ENCODE data around the gene SPATA6.
A peak's percentile ranks its signal among the peaks of the same experiment; 100 is the strongest.
"Not testable (repeated sequence)": the region's sequence is repeated elsewhere in the genome, so short reads cannot be mapped to it uniquely, and the experiment has no call there.

Gene SPATA6

DNA sequence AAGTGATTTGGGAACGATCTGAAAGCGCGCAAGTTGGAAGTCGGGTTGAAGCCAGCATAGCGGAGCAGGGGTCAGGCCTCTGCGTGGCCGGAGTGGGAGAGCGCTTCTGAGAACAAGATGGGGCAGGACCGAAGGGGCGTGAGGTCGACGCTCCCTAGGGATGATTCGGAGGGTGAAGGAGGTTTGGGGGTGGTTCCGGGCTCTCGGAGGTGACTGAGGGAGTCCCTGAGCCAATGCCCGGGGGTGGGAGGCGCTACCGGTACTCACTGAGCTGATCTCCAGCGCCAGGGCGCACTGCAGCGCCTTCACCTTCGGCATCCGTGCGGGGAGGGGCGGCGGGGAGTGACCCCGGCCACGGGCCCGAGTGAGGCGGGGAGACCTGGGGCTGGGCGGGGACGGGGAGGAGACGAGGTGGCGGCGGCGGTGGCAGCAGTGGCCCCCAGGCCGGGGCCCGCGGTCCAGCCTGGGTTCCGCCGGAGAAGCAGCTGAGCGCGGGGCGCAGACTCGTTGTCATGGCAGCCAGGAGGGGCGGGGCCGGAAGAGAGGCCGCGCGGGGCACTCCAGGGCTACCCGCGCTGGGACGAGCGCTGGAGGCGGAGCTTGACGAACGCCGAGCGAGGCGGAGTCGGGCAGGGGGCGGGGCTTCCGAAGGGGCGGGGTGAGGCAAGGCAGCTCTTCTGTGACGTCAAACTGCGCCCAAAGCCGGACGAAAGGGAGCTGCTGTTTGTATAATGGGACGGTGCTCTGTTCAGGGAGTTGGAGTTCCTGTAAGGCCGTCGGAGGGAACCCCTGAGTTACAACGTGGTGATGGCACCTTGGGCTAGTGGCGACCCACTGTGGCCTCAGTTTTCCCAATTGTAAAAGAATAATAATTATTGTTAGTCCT is at the start of gene SPATA6:
Gene SPATA6 (minus strand): TSS at position 514 of the 886 bp plus-strand sequence. CDS start 196 bp downstream, at position 318.
- peak; percentile 93 to 99 (median 98) for DNase-seq
- intact Hi-C loops (cut with DNase I), result no loop called here

DNA sequence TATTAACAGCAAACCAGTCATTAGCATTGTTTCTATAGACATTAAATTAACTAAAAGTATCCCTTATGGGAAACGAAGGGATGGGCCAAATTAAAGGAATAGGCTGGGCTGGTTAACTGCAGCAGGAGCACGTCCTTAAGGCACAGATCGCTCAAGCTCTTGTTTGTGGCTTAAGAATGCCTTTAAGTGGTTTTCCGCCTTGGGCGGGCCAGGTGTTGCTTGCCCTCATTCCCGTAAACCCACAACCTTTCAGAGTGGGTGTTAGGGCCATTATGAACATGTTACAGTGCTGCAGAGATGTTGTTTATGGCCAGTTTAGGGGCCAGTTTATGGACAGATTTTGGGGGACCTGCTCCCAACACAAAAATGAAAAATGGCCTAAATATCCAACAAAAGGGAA is 47.9 kb upstream of the SPATA6 start:
- DNase-seq; intact Hi-C loops (cut with DNase I): not testable (repeated sequence)

DNA sequence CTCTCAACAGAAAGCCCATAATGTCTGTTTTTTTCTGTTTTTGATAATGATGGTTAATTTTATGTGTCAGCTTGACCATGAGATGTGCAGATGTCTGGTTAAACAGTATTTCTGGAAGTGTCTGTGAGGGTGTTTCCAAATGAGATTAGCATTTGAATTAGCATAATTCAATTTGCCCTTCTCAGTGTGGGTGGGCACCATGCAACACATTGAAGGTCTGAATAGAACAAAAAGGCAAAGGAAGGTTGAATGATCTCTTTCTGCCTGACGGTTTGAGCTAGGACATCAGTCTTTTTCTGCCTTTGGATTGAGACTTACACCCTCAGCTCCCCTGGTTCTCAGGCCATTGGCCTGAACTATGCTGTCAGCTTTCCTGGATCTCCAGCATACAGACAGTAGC is 34.9 kb upstream of the SPATA6 start:
- no peak for DNase-seq
- intact Hi-C loops (cut with DNase I), result no loop called here

DNA sequence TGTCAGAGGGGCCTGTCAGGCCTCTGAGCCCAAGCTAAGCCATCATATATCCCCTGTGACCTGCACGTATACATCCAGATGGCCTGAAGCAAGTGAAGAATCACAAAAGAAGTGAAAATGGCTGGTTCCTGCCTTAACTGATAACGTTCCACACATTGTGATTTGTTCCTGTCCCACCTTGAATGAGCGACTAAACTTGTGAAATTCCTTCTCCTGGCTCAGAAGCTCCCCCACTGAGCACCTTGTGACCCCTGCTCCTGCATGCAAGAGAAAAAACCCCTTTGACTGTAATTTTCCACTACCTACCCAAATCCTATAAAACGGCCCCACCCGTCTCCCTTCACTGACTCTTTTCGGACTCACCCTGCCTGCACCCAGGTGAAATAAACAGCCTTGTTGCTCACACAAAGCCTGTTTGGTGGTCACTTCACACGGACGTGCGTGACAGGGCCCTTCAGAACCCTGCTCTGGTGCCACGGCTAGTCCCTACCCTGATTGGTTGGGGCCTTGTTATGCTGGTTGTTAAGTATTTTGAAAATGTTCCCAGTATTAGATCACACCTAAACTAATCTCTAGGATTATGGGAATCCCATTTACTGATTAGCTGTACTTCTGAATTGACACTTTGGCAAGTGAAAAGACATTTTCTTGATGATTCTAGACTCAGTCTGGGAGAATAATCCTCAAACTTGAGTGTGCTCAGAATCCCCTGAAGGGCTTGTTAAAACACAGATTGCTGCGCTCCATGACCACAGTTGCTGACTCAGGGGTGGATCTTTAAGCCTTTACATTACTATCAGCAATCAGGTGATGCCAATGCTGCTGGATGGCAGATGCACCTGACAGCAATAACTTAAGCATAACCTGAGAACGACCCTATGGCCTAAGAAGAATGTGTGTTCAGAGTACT is 28.8 kb upstream of the SPATA6 start:
- no peak for DNase-seq
- intact Hi-C loops (cut with DNase I), result no loop called here

DNA sequence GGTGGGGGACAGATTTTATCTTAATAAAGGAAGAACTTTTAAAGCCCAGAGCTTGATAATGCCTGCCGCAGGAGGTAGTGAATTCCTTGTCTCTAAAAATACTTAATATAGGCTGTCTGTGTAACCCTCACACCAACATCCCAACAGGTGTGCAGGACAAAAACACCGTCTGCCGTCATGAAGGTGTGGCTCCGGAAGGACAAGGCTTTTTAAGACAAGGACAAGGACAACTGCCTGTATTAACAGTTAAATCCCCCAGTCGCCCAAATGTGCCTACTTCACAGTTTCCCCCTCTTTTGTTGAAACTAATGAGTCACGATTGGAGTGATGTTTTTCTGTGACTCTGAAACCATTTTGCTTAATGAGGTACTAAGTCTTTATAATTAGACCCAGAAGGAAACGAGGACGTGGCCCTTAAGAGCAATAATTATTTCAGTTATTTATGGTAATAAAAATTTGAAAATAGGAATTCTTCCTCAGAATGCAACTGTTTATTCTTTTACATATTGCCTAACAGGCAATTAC is 27.3 kb upstream of the SPATA6 start:
- intact Hi-C loops (cut with DNase I), result loop anchor here (2.0 kb wide), 1 partner anchor 142 kb away; no protein-coding TSS in a partner anchor
- DNase-seq, result no peak

DNA sequence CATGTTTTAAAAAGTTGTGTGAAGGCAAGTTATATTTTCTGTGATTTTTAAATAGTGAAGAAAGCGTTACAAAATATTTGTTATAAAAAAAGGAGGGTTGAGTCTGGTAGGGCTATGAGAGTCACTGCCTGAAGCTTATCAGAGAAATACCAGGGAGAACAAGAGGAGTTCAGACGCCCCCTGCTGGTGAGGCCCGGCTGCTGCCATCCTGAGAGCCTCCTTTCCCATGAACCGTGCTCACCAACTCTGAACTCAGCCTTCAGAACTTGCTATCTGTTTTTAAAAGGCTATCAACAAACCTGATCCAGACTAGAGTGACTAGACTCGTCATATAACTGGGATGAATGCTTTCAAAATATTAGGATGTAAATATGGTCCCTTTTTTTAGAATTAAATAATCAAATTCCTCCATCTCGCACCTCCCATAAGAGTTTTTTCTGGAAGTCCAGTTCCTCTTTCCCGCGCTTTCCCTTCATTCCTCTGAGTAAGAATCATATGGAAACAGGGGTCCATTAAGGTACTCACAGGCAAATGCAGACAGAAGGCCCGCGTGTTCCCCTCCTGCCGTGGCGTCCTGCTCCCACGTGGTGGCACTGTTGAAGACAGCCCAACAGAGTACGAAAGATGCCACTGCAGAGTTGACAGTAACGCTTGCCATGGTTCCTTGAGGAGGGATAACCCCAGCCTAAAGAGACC is 26.2 kb upstream of the SPATA6 start:
- intact Hi-C loops (cut with DNase I), result loop anchor here (1.0 to 2.0 kb wide), 3 partner anchors 32 to 141 kb away; no protein-coding TSS in a partner anchor
- peak; percentile 72 to 97 (median 90) for DNase-seq

DNA sequence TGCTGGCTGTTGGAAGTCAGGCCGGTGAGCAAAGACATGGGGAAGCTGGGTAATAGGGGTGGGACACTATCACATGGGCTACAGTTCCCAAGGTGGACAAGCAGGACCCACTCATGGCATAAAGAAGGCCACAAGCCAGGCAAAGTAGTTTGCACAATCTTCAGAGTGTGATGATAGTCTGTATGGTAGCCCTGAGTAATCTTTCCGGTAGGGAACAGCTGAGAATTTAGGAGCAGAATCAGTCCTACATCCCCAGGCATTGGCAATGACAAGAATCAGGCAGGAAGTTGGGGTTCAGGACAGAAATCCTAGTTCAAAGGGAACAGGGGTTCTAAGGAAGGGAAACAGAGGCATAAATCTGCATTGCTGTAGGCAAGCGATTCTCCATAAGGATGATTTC is 23.9 kb upstream of the SPATA6 start:
- intact Hi-C loops (cut with DNase I), result no loop called here

DNA sequence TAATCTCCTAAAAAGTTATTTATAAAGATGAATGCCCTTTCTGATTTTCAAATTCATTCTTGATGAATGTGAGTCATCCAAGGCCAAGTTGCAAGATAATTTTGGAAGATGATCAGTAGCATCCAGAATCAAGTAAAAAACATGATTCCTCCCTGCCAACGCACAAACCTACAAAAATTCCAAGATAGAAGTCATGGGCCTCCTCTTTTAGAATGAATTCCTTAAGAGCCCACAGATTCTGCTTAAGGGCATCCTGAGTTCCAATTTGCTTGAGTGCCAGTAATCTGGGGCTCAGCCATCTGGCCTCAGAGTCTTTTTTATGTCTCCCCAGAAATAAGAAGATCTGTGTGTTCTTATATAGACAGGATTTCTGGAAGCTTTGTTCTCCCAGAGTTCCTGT is 23.2 kb upstream of the SPATA6 start:
- DNase-seq, result no peak
- intact Hi-C loops (cut with DNase I), result no loop called here

More for the DNA sequence above, 23.9 kb upstream of the SPATA6 start:
- DNase-seq, result no peak

DNA sequence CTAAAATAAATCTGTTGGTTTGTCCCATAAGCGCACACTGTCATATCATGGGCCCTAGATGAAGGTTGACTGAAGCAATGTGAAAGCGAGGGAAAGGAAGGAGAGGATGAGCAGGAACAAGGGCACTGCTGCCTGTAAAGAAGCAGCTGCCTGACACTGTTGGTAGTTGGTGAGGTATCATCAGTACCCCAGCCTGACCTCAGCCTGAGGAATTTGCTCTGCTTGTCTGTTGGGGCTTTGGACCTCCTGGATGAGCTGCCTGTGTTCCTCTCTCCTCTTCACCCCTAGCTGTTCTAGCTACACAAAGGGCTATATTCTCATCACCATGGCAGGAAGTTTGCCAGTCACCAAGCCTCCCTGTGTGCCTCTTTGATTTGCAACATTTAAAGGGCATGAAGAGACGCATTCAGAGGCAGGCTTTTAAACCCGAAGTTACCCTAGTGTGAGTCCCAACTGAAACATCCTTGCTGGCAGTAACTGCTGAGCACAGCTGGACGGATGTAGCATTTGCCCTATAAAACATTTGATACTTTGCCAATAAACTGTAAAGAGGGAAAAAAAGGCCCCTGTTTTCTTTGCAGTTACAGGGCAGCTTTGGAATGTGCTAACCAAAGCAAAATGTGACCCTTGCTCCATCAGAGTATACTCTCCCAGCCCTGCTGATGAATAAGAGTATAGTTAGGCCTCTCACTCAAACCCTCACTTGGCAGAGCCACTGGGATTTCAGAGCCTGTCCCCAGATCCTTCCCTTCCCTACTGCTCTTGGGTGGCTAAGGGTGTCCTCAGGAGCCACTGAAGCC is 22.2 kb upstream of the SPATA6 start:
- DNase-seq, result peak in 7 of 10 donors; percentile 23 to 92 (median 50)

DNA sequence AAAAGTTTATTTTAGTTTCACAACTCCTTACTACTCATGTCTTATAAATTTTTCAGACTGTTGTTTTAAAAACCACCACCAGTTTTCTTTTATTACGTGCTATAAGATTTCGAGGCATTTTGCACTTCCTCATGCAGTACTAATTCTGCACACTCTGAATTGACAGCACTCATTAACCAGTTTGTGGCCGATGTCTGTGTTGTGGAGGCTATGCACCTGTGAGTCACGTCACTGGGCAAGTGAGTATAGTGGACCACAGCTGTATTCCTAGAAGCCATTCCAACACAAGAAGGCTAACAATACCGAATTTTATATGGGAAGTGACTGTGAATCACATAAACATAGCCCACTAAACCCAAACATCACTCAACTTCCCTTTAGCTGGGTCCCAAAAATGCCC is 21.0 kb upstream of the SPATA6 start:
- DNase-seq, result no peak
- intact Hi-C loops (cut with DNase I), result no loop called here

More for the DNA sequence above, 22.2 kb upstream of the SPATA6 start:
- intact Hi-C loops (cut with DNase I), result no loop called here

DNA sequence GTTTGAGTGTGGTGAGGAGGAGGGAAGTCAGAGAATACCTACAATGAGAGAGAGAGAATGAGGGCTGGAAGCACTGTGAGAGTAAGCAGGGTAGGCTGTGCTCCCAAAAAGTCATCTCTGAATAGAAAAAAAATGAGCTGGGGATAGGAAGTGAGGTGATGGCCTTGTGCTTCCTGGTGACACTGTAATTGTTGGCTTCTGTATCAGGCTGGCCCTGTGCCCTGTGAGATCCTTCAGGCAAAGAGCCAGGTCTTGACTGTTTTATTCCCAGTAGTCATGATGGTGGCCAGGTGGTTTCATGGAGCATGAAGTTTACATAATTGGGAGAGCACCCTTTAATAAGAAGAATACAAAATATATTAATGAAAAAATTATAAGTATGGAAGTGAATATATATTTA is 20.4 kb upstream of the SPATA6 start:
- intact Hi-C loops (cut with DNase I), result no loop called here
- no peak for DNase-seq

DNA sequence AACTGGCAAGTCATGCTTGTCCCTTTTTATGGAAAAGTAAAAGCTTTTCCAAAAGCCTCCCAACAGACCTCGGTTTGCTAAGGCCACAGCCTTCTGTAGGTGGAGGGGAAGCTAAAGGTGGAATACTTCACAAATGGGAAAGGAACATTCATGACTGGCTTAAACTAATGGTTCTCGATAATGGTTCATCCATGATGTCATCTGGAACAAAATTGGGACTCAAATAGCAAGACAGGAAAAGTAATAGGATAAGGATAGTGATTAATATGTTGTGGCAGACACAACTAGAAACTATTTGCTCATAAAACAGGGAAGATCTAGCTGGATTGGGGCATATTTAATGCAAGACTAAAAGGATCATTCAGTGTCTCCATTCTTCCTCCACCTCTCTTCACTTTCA is 16.7 kb upstream of the SPATA6 start:
- intact Hi-C loops (cut with DNase I), result no loop called here
- no peak for DNase-seq

DNA sequence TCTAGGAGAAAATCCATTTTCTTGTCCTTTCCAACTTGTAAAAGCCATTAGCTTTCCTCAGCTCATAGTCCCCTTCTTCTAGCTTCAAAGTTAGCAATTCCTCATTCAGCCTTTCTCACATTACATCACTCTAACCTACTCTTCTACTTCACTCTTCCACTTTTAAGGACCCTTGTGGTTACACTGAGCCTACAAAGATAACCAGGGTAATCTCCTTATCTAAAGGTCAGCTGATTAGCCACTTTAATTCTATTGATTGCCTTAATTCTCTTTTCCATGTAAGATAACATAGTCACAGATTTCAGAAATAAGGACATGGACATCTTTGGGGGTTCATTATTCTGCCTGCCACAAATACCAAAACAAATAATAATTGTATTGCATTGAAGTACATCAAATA is 8.5 kb upstream of the SPATA6 start:
- intact Hi-C loops (cut with DNase I), result no loop called here
- DNase-seq, result no peak

DNA sequence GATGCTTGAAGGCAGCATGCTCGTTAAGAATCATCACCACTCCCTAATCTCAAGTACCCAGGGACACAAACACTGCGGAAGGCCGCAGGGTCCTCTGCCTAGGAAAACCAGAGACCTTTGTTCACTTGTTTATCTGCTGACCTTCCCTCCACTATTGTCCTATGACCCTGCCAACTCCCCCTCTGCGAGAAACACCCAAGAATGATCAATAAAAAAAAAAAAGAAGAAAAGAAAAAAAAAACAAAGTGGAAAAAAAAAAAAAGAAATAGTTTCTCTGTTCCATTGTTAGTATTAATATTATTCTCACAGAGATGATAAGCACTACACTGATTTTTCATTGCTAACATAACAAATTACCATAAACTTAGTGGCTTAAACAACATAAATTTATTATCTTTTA is 8.0 kb upstream of the SPATA6 start:
- DNase-seq; intact Hi-C loops (cut with DNase I): not testable (repeated sequence)

DNA sequence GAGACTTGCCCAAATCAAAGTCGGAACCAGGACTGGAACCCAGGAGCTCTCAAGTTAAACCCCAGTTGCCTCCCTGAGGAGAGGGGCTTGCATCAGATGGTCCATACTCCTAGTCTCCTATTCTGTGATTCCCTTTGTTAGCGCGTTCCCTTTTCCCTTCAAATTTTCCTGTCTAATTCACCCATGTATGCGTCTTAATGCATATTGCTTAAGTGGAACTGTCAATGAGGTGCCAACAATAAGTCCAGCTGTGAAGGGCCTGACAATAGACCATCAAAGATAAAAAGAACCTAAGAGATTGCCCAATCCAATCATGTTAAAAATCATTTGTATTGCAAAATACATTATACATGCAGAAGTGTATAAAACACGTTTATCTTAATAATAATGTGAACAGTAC is 634 bp upstream of the SPATA6 start:
- intact Hi-C loops (cut with DNase I), result no loop called here
- no peak for DNase-seq

DNA sequence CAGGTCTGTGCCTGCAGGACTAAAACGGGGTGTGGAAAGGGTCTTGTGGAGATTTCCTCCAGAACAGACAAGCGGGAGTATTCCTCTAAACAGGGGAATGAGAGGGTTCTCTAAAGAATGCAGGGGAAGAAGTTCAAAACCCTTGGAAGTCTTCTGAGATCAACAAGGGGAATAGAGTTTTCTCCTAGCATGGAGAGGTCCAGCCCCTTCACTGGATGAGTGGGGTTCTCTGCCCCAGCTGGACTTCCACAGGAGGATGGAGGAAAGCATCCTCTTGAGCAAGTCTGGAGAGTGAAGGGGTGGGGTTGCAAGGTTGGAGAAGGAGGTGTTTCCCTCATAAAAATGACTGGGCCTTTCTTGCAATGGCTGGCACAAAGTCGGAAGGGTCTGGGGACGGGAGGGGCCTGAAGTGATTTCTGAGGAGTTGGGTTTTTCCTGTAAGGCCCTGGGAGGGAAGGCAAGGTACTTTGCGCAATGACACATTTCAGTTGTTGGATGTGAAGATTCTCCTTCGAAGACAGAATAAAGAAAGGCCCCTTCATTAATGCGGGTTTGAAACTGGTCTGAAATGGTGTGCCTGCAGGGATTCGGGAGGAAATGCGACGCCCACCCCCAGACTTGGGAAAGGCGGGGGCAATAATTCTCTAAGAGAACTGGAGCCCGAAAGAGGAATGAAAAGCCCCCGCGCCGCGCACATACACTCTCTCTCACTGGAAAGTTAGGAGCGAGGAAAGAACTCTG is 884 bp downstream of the SPATA6 start:
- intact Hi-C loops (cut with DNase I), result no loop called here

DNA sequence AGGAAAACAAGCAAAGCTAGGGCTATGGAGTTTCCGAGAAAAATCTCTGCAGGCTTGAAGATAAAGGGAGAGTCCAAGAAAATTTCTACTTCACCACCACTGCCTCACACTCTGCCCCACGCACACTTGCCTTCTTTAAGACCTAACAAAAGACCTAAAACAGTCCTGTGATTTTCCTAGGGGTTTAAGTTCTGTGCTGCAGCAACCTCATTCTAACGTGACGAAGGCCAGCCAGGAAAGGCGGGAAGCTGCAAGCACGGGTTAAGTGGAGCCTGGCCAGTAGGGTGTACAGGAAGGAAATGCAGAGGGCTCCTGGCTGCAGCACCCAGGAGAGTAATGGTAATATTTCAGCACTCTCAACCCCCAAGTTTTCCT is 1.5 kb downstream of the SPATA6 start:
- DNase-seq, result peak in 6 of 10 donors; percentile 19 to 84 (median 33)
- intact Hi-C loops (cut with DNase I), result no loop called here

More for the DNA sequence above, 884 bp downstream of the SPATA6 start:
- peak in 2 of 10 donors; percentile 7 to 12 for DNase-seq

DNA sequence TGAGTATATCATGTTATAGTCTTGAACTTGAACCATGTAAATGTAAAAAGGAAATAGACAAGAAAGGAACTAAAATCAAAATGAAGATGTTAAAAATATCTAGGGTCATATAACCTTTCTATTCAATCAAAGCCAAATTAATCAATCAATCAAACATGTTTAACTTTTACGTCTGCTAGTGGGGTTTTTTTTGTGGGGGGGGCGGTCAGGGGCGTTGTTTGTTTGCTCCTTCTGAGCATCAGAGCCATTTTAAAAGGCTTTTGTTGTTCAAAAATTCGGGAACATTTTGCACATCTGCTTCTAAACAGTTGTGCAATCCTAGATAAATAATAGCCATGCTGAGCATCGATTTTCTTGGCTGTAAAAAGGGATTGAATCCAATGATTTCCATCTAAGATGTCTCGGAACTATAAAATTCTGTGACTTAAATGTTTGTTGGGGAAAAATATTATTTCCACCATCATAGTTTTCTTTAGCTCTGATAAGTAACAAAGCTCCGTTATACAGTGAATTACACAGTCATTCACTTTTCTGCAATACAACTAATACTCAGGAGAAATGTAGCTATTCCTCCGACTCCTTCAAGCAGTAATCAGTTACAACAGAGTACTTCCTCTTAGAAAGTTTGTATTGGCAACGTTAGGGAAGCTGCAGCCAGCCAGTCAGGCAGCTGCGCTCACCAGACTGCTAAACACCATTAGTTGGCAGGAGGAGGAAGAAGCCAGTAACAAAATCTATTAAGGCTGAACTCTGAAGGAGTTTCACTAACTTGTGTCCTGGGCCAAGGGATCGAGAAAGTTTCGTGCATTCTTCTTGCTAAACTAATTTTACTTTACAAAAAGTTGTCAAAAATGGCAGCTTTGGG is 2.2 kb downstream of the SPATA6 start:
- peak in 8 of 10 donors; percentile 30 to 86 (median 38) for DNase-seq
- intact Hi-C loops (cut with DNase I), result no loop called here
